Stimulated activated effector memory CD8-positive, alpha-beta T cell treated with anti-CD3 and anti-CD28 coated beads, Interleukin-12 subunit alpha, Interleukin-12 subunit beta, amount 100 ng/mL, for 72 hours (primary cell): Measurements from ENCODE around the gene ME3.
"Not testable (repeated sequence)": the region's sequence is repeated elsewhere in the genome, so short reads cannot be mapped to it uniquely, and the experiment has no call there.

Experiments
- ATAC-seq: fragments of 150-1000 bp; cut with Tn5 transposase; 2 replicates; pipeline ENCODE4 v1.10.0; 2021
- DNase-seq, 2 donors: peaks; one replicate each; pipeline ENCODE4 v3.0.0; 2021 to 2022; ENCODE audit warnings: low spot score in 2 of 2
- H3K27ac Mint-ChIP-seq: one replicate; pipeline ENCODE4 v1.8.0; 2022; ENCODE audit warnings: mild to moderate bottlenecking, mixed read lengths
- H3K36me3 Mint-ChIP-seq: one replicate; pipeline ENCODE4 v1.8.0; 2022; ENCODE audit warnings: mild to moderate bottlenecking, mixed read lengths
- H3K4me1 Mint-ChIP-seq: one replicate; pipeline ENCODE4 v1.8.0; 2022; ENCODE audit warnings: mixed read lengths
- H3K4me3 Mint-ChIP-seq: one replicate; pipeline ENCODE4 v1.8.0; 2022; ENCODE audit warnings: mild to moderate bottlenecking, mixed read lengths
- H3K9me3 Mint-ChIP-seq: one replicate; pipeline ENCODE4 v1.8.0; 2022; ENCODE audit warnings: mixed read lengths

Gene ME3

GRCh38 chr11:86416951-86417350, 255.5 kb downstream of the ME3 start:
- ATAC-seq, H3K27ac Mint-ChIP-seq, H3K36me3 Mint-ChIP-seq, H3K4me3 Mint-ChIP-seq, H3K9me3 Mint-ChIP-seq, DNase-seq, H3K4me1 Mint-ChIP-seq: not testable (repeated sequence)

- ATAC-seq (no peak), DNase-seq (no peak)
- no peak overlapping the region for H3K4me3 Mint-ChIP-seq
- H3K9me3 Mint-ChIP-seq: no peaks in the 10 kb centered on the region
- no peak overlapping the region for H3K27ac Mint-ChIP-seq
- no peaks in the 10 kb centered on the region for H3K36me3 Mint-ChIP-seq
- H3K4me1 Mint-ChIP-seq: no peaks in the 10 kb centered on the region
Observed at GRCh38 chr11:86416494-86416893, 255.9 kb downstream of the ME3 start.

DNA sequence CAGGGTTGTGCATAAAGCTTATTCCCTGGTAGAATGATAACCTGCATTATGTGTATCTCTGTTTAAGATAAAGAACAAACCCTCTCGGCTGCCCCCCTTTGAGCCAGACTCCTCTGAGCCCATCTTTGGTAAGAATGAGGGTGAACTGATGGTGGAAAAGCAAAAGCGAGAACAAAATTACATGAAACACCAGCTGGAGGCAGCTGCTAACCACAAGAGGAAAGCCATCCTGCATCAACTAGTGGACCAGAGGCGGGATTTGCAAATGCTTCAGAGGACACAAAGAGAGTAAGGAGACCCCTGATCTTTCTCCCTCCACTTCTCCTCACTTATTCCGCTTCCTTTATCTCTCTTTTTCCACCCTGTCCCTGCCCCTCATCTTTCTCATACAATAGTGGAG, 257.4 kb downstream of the ME3 start:
- no peak for ATAC-seq
- Mint-ChIP-seq H3K36me3 (no peaks in the 10 kb centered on the region), H3K9me3 (no peaks in the 10 kb centered on the region), H3K4me1 (no peaks in the 10 kb centered on the region), H3K4me3 (no peak overlapping the region), H3K27ac (no peak overlapping the region)
- no peak for DNase-seq

DNA sequence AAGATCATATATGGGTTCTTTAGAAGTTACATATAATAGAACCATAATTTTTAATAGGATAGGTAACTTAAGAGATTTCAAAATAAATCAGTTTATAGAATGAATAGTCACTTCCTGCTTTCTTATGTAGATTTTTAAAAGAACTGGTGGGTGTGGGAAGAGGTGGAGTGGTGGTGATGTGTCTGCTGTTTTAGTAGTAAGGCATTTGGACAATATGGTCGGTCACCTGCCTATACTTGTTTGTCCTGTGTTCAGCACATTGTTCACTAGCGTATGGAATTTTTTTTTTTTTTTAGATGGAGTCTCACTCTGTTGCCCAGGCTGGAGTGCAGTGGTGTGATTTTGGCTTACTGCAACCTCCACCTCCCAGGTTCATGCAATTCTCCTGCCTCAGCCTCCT, 258.4 kb downstream of the ME3 start:
- DNase-seq: no peak
- no peak overlapping the region for H3K27ac Mint-ChIP-seq
- H3K4me3 Mint-ChIP-seq: no peak overlapping the region
- no peak for ATAC-seq
- H3K4me1 Mint-ChIP-seq: no peaks in the 10 kb centered on the region
- H3K36me3 Mint-ChIP-seq: no peaks in the 10 kb centered on the region
- no peaks in the 10 kb centered on the region for H3K9me3 Mint-ChIP-seq

DNA sequence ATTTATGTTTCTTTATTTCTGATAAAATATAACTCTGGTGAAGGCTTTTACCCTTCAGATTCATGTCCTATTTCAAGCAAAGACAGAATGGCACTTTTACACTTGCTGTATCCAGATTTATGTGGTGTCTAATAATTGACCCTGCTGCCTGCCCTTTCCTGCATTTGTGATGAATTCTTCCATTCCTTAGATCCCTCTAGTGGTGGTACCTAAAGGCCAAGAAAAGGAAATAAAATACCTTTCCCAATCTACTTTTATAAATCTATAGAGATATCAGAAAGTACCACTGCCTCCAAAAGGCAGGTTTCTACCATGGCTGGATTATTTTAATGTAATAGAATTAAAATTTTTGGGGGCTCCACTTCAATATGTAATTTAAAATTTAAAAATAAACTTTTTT, 263.6 kb downstream of the ME3 start:
- H3K27ac Mint-ChIP-seq: no peak overlapping the region
- no peaks in the 10 kb centered on the region for H3K9me3 Mint-ChIP-seq
- ATAC-seq (no peak), DNase-seq (no peak)
- H3K4me1 Mint-ChIP-seq: no peaks in the 10 kb centered on the region
- no peaks in the 10 kb centered on the region for H3K36me3 Mint-ChIP-seq
- no peak overlapping the region for H3K4me3 Mint-ChIP-seq

DNA sequence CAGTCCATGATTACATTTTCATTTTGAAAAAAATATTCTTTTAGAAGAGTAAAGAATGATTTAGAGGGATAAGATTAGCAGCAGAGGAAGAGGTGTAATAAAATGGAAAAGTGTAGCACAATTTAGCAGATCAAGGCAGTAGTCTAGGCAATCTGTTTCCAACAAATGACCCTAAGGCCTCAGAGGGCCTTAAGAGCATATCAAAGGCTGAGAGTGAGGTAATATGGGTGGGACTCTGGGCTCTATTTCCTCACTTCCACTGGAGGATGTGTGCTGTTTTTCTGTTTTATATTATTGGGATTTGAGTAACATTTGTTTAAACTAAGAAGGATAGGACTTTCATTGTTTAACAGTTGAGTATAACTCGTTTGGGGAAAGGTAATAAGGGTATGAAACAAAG, 269.0 kb downstream of the ME3 start:
- ATAC-seq (no peak), DNase-seq (no peak)
- no peaks in the 10 kb centered on the region for H3K36me3 Mint-ChIP-seq

DNA sequence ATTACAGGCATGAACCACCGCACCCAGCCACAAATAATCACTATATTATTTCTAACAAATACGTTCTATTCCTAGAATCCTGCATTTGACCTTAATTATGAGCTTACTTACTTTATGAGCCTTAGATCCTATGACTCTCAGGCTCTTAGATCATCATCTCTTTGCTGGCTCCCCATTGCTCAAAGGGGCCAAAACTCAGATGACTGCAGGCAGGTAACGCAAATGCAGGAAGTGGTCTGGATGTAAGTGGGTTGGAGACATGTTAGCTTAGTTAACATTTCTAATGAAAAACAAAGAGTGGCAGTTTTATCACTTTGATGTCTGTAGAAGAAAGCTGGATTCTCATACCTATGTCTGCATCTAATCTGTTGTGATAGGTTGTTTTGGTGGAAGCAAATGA, 274.3 kb downstream of the ME3 start:
- no peak overlapping the region for H3K27ac Mint-ChIP-seq
- H3K4me1 Mint-ChIP-seq: no peaks in the 10 kb centered on the region
- H3K9me3 Mint-ChIP-seq: no peaks in the 10 kb centered on the region
- no peak overlapping the region for H3K4me3 Mint-ChIP-seq
- ATAC-seq (no peak), DNase-seq (no peak)
- no peaks in the 10 kb centered on the region for H3K36me3 Mint-ChIP-seq

More for the DNA sequence above, 269.0 kb downstream of the ME3 start:
- H3K4me1 Mint-ChIP-seq: no peaks in the 10 kb centered on the region
- H3K27ac Mint-ChIP-seq: no peak overlapping the region
- H3K4me3 Mint-ChIP-seq: no peak overlapping the region
- no peaks in the 10 kb centered on the region for H3K9me3 Mint-ChIP-seq

DNA sequence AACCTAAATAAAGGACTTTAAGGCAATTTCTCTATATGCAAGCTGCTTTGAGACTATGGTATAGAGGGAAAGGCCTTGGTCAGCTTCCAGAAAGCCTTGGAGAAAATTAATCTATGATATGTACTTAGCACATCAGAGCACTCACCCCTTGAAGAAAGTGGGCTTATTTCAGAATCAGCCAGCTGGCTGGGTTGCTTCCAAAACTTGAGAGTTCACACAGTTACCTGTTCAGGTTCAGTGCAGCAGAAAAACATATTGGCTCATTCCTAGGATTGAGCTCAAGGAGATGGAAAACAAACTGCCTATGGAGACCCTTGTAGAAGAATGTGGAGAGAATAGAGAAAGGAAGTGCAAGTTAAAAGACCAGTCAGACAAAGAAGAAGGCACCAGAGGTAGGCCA, 275.1 kb downstream of the ME3 start:
- no peaks in the 10 kb centered on the region for H3K9me3 Mint-ChIP-seq
- H3K4me3 Mint-ChIP-seq: no peak overlapping the region
- no peak for ATAC-seq
- no peak for DNase-seq
- no peaks in the 10 kb centered on the region for H3K4me1 Mint-ChIP-seq
- no peaks in the 10 kb centered on the region for H3K36me3 Mint-ChIP-seq
- H3K27ac Mint-ChIP-seq: no peak overlapping the region

GRCh38 chr11:86396396-86396795, 276.0 kb downstream of the ME3 start:
- Mint-ChIP-seq H3K9me3 (no peaks in the 10 kb centered on the region), H3K4me1 (no peaks in the 10 kb centered on the region), H3K27ac (no peak overlapping the region), H3K4me3 (no peak overlapping the region), H3K36me3 (no peaks in the 10 kb centered on the region)
- DNase-seq (no peak), ATAC-seq (no peak)

DNA sequence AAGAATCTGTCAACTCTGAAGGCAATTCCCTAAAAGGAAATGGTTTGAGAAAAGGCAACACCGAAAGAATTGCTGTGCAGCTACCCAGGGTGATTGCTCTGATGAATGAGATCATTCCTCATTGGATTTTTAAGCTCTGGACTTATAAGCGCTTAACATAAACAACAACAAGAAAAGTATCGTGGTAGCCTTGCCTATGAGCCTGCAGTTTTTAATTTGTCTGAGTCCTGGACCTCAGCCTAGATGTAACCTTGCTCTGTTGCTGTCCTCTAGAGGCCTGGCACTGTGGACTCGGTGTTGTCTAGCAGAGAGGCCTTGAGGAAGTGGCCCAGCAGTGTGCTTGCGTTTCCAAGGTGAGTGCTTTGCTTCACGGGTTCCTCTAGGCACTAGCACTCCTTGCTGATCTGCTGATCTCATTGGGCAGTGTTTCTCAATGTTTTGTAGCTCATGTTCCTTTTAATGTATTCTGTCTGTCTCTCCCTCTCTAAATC, 277.3 kb downstream of the ME3 start:
- Mint-ChIP-seq H3K27ac (no peak overlapping the region), H3K9me3 (no peaks in the 10 kb centered on the region), H3K36me3 (no peaks in the 10 kb centered on the region), H3K4me1 (no peaks in the 10 kb centered on the region), H3K4me3 (no peak overlapping the region)
- DNase-seq: no peak
- ATAC-seq: no peak
